Right renal pelvis (tissue), 4 donors: Measurements from ENCODE around the gene CCL3. TPM values are rescaled to one million over a fixed set of nuclear protein-coding genes. Genes with fewer than 3 reads are reported as not detected.
"Not testable (repeated sequence)": the region's sequence is repeated elsewhere in the genome, so short reads cannot be mapped to it uniquely, and the experiment has no call there.

Source experiments
- DNase-seq, 4 donors: peaks; one replicate each; pipeline ENCODE4 v3.0.0-alpha.2; 2013; ENCODE audit warnings: low read depth in 4 of 4, low spot score in 3 of 4, missing footprints in 1 of 4
- polyA plus RNA-seq, 4 donors: library from polyadenylated mRNA; unstranded; fragments of 120-200 nt; gene quantifications; one replicate each; pipeline ENCODE4 v1.2.1, GENCODE V29; 2013; ENCODE audit not compliant: insufficient read length in 4 of 4

Gene CCL3
- polyA plus RNA-seq, result 1 to 10 TPM in 3 of 4 donors, under 1 TPM in 1; 0.13 to 6.6 (median 3.5) TPM

DNA sequence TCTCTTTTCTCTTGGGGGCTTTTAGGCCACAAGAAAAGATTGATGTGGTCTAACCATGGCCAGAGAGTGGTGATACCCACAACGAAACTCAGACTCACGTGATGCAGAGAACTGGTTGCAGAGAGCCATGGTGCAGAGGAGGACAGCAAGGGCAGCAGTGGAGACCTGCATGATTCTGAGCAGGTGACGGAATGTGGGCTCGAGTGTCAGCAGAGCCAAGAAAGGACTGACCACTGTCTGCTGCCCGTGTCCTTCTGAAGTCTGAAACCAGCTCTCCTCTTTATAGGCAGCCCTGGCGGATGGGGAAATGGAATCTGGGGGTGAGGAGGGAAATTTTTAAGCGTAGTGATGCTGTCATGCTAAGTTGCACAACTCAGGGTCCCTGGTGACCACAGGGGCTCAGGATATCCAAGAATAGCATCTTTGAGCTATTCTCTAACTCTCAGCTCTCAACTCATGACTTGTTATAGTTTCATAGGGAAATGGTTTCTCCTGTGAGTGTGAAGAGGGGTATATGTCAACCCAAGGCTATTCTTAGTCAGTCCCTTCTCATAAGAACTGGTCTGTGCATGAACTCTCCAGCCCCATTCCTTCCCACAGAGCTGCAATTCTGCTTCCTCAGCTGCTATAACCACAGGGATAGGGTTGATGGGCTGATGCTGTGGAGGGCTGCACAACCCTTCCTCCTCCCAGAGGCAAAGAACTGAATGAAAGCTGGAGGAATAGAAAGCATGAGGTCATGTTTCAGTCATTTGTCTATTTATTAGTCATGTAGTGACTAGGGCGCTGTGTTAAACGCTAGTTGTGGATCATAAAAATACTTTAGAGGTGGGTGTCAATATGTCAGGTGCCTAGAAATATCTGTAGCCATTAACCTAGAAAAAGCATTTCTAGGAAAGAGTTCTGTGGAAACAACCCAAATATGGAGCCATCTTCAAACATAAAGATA, at the start of gene CCL3:
Gene CCL3 (minus strand): TSS at position 256 of the 949 bp plus-strand sequence. CDS start 85 bp downstream, at position 171.
- no peak for DNase-seq

DNA sequence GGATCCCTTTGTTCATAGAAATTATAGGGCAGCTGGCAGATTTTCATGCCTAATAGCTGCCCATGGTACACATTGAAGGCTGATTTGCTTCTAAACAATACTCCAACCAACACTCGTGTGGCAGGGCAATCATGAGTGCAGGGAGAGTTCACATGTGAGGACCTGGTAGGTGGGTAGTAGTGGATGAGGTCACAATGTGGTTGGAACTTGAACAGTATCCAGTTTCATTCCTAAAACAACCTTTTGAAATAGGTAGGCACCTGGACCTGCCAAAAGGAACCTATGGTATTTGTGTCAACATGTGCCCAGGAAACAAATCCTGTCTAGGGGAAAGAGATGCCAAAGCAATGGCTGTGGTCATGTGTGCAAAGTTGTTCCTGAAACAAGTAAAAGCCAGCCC, 46.5 kb upstream of the CCL3 start:
- DNase-seq, result no peak

- DNase-seq, result no peak
Measured at GRCh38 chr17:36136036-36136435, 46.1 kb upstream of the CCL3 start.

DNA sequence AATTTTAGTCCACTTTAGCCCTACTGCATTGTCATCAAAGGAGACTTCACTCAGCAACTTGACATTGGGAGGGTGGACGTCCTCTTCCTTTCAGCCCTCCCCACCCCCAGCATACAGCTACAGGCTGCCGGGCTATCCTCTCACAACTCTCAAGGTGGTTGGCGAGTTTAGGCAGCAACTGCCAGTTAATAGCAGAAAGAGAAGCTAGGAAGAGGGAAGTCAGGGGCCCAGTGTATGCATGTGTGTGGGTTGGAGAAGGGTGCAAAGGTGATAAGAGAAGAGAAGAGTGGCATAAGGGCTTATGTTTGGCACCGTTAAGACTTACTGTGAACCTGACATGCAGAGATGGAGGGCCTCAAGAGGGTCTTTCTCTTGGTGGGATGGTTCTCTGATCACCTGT, 45.5 kb upstream of the CCL3 start:
- DNase-seq, result no peak

GRCh38 chr17:36133602-36134236, 43.8 kb upstream of the CCL3 start:
- peak in 3 of 4 donors; percentile 36 to 54 (median 49) for DNase-seq

- DNase-seq, result peak in 1 of 4 donors; percentile 22
Measured at GRCh38 chr17:36132421-36132831, 42.5 kb upstream of the CCL3 start.

DNA sequence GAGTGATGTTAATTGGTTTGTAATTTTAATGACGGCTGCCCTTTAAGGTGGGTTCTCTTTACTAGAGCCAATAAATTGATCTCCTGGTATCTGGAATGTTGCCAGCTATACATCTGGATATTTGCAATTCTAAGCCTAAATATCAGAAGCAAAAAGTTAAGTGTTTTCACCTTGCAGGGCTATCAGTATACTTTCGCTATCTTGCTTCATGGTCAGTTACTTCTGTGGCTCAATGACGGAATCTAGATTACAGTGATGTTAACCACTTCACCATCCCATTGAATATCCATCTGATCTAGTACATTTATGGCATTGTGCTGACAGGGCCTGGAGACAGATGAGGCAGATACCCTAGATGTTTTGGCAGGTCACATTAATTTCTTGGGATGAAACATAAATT, 42.0 kb upstream of the CCL3 start:
- no peak for DNase-seq

DNA sequence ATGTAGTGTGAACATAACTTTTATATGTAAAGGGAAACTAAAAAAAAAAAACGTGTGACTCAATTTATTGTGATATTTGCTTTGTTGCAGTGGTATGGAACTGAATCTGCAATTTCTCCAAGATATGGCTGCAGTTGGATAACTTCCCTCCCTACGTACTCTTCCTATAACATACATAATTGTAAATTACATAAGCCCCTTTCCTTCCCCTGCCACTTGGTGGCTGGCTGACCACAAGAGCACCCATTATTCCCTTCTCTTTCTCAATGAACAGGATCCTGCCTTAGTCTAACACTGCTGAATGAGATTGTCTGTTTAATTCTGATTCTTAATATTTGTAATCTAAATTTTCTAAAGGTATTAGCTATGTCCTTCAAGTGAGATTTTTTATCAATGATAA, 41.5 kb upstream of the CCL3 start:
- DNase-seq, result no peak

DNA sequence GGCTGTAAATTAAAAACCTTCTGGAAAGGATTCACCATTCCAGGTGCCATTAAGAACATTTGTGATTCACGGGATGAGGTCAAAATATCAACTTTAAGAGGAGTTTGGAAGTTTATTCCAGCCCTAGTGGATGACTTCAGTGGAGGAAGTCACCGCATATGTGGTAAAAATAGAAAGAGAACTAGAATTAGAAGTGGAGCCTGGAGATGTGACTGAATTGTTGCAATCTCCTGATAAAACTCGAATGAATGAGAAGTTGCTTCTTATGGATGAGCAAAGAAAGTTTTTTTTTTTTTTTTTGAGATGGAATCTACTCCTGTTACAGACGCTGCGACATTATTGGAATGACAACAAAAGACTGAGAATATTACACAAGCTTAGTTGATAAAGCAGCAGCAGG, 40.4 kb upstream of the CCL3 start:
- no peak for DNase-seq

DNA sequence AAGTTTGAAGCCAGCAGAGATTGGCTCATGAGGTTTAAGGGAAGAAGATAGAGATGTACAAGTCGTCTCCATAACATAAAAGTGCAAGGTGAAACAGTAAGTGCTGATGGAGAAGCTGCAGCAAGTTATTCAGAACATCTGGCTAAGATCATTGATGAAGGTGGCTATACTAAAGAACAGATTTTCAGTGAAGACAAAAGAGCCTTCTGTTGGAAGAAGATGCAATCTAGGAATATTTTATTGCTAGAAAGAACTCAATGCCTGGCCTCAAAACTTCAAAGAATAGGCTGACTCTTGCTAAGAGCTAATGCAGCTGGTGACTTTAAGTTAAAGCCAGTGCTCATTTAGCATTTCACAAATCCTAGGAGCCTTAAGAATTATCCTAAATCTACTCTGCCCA, 39.7 kb upstream of the CCL3 start:
- no peak for DNase-seq

DNA sequence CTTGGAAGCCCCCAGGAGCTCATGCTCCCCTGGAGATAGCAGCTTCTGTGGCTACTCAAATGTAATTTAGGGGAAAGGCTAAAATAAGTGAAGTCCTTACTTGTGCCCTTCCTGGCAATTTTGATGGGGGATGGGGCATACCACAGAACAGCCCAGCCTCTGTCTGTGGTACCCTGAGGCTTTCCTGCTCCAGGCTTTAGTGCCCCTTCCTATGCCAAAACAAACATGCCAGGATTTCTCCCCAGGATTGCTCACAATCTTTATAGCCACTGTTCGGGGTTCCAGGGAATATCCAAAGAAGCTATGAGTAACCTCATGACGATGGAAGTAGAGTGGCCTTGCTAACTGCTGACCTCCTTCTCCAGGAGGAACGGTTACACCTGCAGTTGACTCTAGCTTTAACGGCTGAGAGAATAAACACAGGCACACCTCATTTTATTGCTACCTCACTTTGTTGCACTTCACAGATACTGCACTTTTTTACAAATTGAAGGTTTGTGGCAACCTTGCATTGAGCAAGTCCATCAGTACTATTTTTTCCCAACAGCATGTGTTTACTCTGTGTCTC, 38.6 kb upstream of the CCL3 start:
- DNase-seq, result no peak

DNA sequence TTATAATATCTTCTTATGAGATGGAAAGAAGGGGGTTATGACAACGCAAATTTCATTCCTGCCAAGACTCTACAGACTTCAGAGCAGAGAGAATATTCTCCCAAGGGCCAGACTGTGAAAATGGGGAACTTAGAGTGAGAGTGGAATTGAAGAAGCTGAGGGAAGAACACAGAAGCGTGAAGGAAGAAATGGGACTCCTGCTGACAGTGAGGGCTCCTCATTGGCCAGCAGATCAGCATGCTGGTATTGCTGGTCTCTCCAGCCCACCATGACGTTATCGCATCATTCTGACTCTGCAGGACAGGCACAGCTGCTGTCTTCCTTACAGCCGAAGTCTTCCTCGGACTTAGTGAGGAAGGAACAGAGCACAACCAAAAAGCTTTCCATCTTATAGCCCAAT, 38.0 kb upstream of the CCL3 start:
- DNase-seq, result no peak

- no peak for DNase-seq
Measured at GRCh38 chr17:36127199-36127893, 37.4 kb upstream of the CCL3 start.

DNA sequence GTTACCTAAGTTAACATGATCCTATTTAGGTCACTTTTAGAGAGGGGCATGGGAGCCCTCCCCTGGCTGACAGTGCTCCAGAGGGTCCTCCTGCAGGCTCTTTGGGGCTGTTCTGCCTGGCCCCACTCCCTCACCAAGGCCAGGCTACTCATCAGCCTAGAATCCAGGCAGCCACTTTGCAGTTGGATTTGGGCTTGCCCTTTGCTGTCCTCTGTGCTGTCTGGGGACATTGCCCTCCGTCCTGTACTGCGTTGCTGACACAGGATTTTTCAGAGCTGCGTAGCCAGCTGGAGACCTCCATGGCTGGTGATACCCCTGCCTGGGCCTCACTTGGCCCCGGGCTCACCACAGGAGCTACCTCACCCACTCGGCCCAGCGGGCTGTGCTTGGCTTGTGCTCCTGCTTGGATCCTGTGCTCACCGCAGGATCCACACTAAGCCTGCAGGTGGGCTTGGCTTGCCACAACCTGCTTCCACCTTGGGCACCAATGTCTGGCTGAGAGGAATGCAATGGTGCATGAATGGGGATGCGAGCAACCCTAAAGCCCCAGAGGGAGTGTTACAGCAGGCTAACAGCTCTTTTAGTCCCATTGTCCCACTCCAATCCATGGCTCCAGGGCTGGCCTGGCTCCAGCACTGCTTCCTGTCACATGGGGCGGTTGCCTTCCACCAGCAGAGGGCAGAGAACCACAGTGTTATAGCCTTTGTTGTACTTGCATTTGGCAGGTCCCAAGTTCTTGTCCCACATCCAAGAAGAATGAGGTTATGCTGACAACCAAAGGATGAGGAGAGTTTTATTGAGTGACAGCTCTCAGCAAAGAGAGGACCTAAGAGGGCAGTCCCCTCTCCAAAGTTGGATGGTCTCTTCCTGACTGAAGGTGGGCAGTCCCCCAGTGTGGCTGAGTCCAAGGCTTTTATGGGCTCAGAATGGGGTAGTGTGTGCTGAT, 35.2 kb upstream of the CCL3 start:
- no peak for DNase-seq

DNA sequence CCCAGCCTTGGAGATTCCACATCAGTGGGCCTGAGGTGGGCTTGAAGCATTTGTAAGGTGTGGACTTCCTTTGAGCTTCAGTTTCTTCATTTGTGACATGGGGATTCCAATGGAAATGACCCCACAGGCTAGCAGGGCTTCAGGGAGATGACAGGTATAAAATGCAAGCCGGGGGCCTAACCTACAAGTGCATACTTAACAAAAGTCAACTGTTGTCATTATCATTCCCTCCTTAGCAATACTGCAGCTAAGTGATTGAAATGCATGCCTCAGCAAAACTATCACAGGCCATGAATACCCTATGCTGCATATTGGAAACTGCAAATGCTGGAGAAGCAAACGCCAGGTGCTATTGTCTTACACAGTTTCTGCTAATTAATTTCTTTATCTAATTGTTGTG, 33.5 kb upstream of the CCL3 start:
- no peak for DNase-seq

DNA sequence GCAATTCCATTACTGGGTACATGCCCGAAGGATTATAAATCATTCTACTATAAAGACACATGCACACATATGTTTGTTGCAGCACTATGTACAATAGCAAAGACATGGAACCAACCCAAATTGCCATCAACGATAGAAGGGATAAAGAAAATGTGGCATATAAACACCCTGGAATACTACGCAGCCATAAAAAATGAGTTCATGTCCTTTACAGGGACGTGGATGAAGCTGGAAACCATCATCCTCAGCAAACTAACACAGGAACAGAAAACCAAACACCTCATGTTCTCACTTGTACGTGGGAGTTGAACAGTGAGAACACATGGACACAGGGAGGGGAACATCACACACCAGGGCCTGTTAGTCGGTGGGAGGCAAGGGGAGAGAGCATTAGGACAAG, 31.2 kb upstream of the CCL3 start:
- DNase-seq, result not testable (repeated sequence)

GRCh38 chr17:36120221-36120620, 30.3 kb upstream of the CCL3 start:
- no peak for DNase-seq

GRCh38 chr17:36118477-36119353, 28.8 kb upstream of the CCL3 start:
- DNase-seq, result no peak
